GM23338 (cell line): Measurements from ENCODE around the gene WEE2. TPM values are rescaled to one million over a fixed set of nuclear protein-coding genes. Genes with fewer than 3 reads are reported as not detected.

ENCODE experiments used
- ATAC-seq: fragments of 200-7000 bp; cut with Tn5 transposase; 3 replicates; pipeline ENCODE4 v1.9.1; 2020
- DNase-seq: peaks from one replicate; pipeline ENCODE4 v3.0.0-alpha.2; 2015; ENCODE audit warnings: low spot score
- H2AFZ ChIP-seq: fragments of 200-600 bp; sonication (generic); 2 replicates; pipeline ENCODE4 v1.8.0; 2016; ENCODE audit warnings: antibody characterized with exemption, mild to moderate bottlenecking, moderate library complexity
- H3F3A ChIP-seq: fragments of 200-600 bp; sonication (generic); replicated peaks from 2 replicates; pipeline ENCODE4 v1.8.0; 2017; ENCODE audit warnings: antibody characterized with exemption, mixed run types, low read depth
- H3K27ac ChIP-seq: fragments of 200-600 bp; sonication (generic); 2 replicates; pipeline ENCODE4 v1.6.1; 2016; ENCODE audit warnings: low read depth
- H3K27me3 ChIP-seq: fragments of 200-600 bp; sonication (generic); 2 replicates; pipeline ENCODE4 v1.8.0; 2016; ENCODE audit warnings: mild to moderate bottlenecking, mixed run types, moderate library complexity; ENCODE audit not compliant: insufficient read depth
- H3K36me3 ChIP-seq: fragments of 200-600 bp; sonication (generic); 2 replicates; pipeline ENCODE4 v1.8.0; 2016; ENCODE audit warnings: mild to moderate bottlenecking; ENCODE audit not compliant: insufficient read depth
- H3K4me1 ChIP-seq: fragments of 200-600 bp; sonication (generic); 2 replicates; pipeline ENCODE4 v1.8.0; 2016; ENCODE audit warnings: mild to moderate bottlenecking, moderate library complexity; ENCODE audit not compliant: insufficient read depth
- H3K4me2 ChIP-seq: fragments of 200-600 bp; sonication (generic); 2 replicates; pipeline ENCODE4 v1.7.1; 2017; ENCODE audit warnings: mixed run types
- H3K4me3 ChIP-seq: fragments of 200-600 bp; sonication (generic); 2 replicates; pipeline ENCODE4 v1.6.1; 2016; ENCODE audit warnings: mixed run types
- H3K79me2 ChIP-seq: fragments of 200-600 bp; sonication (generic); replicated peaks from 2 replicates; pipeline ENCODE4 v1.8.0; 2017; ENCODE audit warnings: mild to moderate bottlenecking; ENCODE audit not compliant: insufficient read depth
- H3K9me2 ChIP-seq: fragments of 200-600 bp; sonication (generic); 2 replicates; pipeline ENCODE4 v1.8.0; 2017; ENCODE audit not compliant: insufficient read depth
- H4K20me1 ChIP-seq: fragments of 200-600 bp; sonication (generic); replicated peaks from 2 replicates; pipeline ENCODE4 v1.8.0; 2017; ENCODE audit warnings: mild to moderate bottlenecking; ENCODE audit not compliant: insufficient read depth
- H3K27ac Mint-ChIP-seq: 2 replicates; pipeline ENCODE4 v1.8.0; 2020; ENCODE audit warnings: inconsistent platforms, mild to moderate bottlenecking, moderate library complexity, mixed read lengths
- H3K27me3 Mint-ChIP-seq: 3 replicates; pipeline ENCODE4 v1.8.0; 2022; ENCODE audit warnings: low read depth, mild to moderate bottlenecking, moderate library complexity, mixed read lengths, inconsistent platforms; ENCODE audit not compliant: insufficient read depth, poor library complexity
- H3K36me3 Mint-ChIP-seq: 3 replicates; pipeline ENCODE4 v1.8.0; 2021; ENCODE audit warnings: low read depth, mild to moderate bottlenecking, inconsistent platforms, moderate library complexity, mixed read lengths
- H3K4me1 Mint-ChIP-seq: 3 replicates; pipeline ENCODE4 v1.8.0; 2020; ENCODE audit warnings: mild to moderate bottlenecking, inconsistent platforms, mixed read lengths
- H3K4me3 Mint-ChIP-seq: 3 replicates; pipeline ENCODE4 v1.8.0; 2021; ENCODE audit warnings: moderate library complexity, mild to moderate bottlenecking, inconsistent platforms, mixed read lengths
- H3K9me3 Mint-ChIP-seq: 3 replicates; pipeline ENCODE4 v1.8.0; 2020; ENCODE audit warnings: moderate library complexity, mild to moderate bottlenecking, inconsistent platforms, mixed read lengths
- CREB1 ChIP-seq: fragments of 250-450 bp; sonication (Bioruptor Pico); IDR thresholded peaks from 2 replicates; pipeline ENCODE4 v1.5.0; 2020; ENCODE audit warnings: low read depth, mild to moderate bottlenecking, moderate library complexity
- CTCF ChIP-seq, 2 experiments: fragments of 200-600 bp in 1 of 2; sonication (generic) in 1 of 2; conservative IDR thresholded peaks; 2 replicates each; pipeline versions ENCODE4 v1.5.1 to v1.6.1; 2016 to 2017; ENCODE audit warnings: antibody characterized with exemption in 2 of 2, low read depth in 2 of 2, mild to moderate bottlenecking in 2 of 2, moderate library complexity in 1 of 2
- ETS1 ChIP-seq: IDR thresholded peaks from 2 replicates; pipeline ENCODE4 v1.6.1; 2016; ENCODE audit warnings: antibody characterized with exemption
- EZH2 ChIP-seq: fragments of 200-600 bp; sonication (generic); IDR thresholded peaks from one replicate; pipeline ENCODE4 v1.8.0; 2017; ENCODE audit warnings: antibody characterized with exemption, mild to moderate bottlenecking, low read depth; ENCODE audit not compliant: unreplicated experiment
- EZH2phosphoT487 ChIP-seq: fragments of 200-600 bp; sonication (generic); IDR thresholded peaks from one replicate; pipeline ENCODE4 v1.8.1; 2018; ENCODE audit warnings: antibody characterized with exemption; ENCODE audit not compliant: unreplicated experiment
- JUNB ChIP-seq: IDR thresholded peaks from one replicate; pipeline ENCODE4 v1.6.1; 2016; ENCODE audit warnings: antibody characterized with exemption; ENCODE audit not compliant: unreplicated experiment
- NANOG ChIP-seq: IDR thresholded peaks from 2 replicates; pipeline ENCODE4 v1.6.1; 2016; ENCODE audit warnings: antibody characterized with exemption, borderline replicate concordance
- POLR2AphosphoS5 ChIP-seq: IDR thresholded peaks from 2 replicates; pipeline ENCODE4 v1.6.1; 2016; ENCODE audit warnings: antibody characterized with exemption, low read depth
- REST ChIP-seq: IDR thresholded peaks from one replicate; pipeline ENCODE4 v1.6.1; 2018; ENCODE audit warnings: antibody characterized with exemption; ENCODE audit not compliant: unreplicated experiment
- STAT1 ChIP-seq: IDR thresholded peaks from one replicate; pipeline ENCODE4 v1.6.1; 2016; ENCODE audit warnings: antibody characterized with exemption; ENCODE audit not compliant: unreplicated experiment
- ZNF114 ChIP-seq: fragments of 250-450 bp; sonication (Bioruptor Pico); IDR thresholded peaks from 2 replicates; pipeline ENCODE4 v1.5.0; 2020; ENCODE audit warnings: mild to moderate bottlenecking, moderate library complexity
- ZNF331 ChIP-seq: fragments of 250-450 bp; sonication (Bioruptor Pico); IDR thresholded peaks from 2 replicates; pipeline ENCODE4 v1.5.0; 2020; ENCODE audit warnings: low read depth, mild to moderate bottlenecking, moderate library complexity
- ZNF462 ChIP-seq: fragments of 250-450 bp; sonication (Bioruptor Pico); IDR thresholded peaks from 2 replicates; pipeline ENCODE4 v1.5.0; 2020; ENCODE audit warnings: mild to moderate bottlenecking, moderate library complexity
- polyA plus RNA-seq: library from polyadenylated mRNA; unstranded; fragments of >200 nt; fragmentation: Nextera tagmentation; extraction: Ambion mirVana; gene quantifications from 2 replicates; pipeline ENCODE4 v1.2.1, GENCODE V29; 2016
- total RNA-seq: library from RNA; depleted of rRNA; stranded (reverse); fragments of >200 nt; shearing (Covaris generic); gene quantifications from 2 replicates; pipeline ENCODE4 v1.2.3, GENCODE V29; 2014

The WEE2 gene
- total and polyA plus RNA-seq, 2 experiments from 2014 or later, result not detected

GRCh38 chr7:141702892-141703291 is 5.3 kb upstream of the WEE2 start:
- peaks cover 42% of the 10 kb centered on the region for H3K4me1 Mint-ChIP-seq

More at GRCh38 chr7:141702892-141703291, 5.3 kb upstream of the WEE2 start:
- Histone ChIP-seq H3K36me3 (no peaks in the 10 kb centered on the region), H3K27ac (no peak overlapping the region), H3K79me2 (peaks cover 29% of the 10 kb centered on the region), H3K4me3 (peak overlapping the region; percentile 75; the same call in 1 of the 2 replicates), H2AFZ (no peak overlapping the region), H3K4me1 (peaks cover 32% of the 10 kb centered on the region), H3K27me3 (peaks cover 19% of the 10 kb centered on the region), H3K9me2 (no peaks in the 10 kb centered on the region), H3K4me2 (no peak overlapping the region; the same call in 1 of the 2 replicates), H4K20me1 (no peaks in the 10 kb centered on the region; the same call in 1 of the 2 replicates), H3F3A (peaks cover 3% of the 10 kb centered on the region; the same call in 1 of the 2 replicates)
- no peak for TF ChIP-seq POLR2AphosphoS5
- no peak for TF ChIP-seq REST
- TF ChIP-seq ZNF462 (CRISPR knock-in tag), result no peak
- no peak for TF ChIP-seq EZH2
- TF ChIP-seq CTCF (conservative IDR thresholded peaks at IDR 0.05; ENCODE audit: low read depth in 2 of 2), result no peak
- no peak for TF ChIP-seq ETS1
- no peak for TF ChIP-seq JUNB
- no peak for TF ChIP-seq CREB1
- no peak for TF ChIP-seq ZNF114 (CRISPR knock-in tag)
- TF ChIP-seq NANOG, result no peak
- TF ChIP-seq STAT1, result no peak
- TF ChIP-seq ZNF331 (CRISPR knock-in tag), result no peak
- TF ChIP-seq EZH2phosphoT487, result no peak
- Mint-ChIP-seq H3K27ac (no peak overlapping the region), H3K36me3 (no peaks in the 10 kb centered on the region), H3K9me3 (no peaks in the 10 kb centered on the region), H3K4me3 (peak overlapping the region; percentile 71), H3K27me3 (peaks cover 9% of the 10 kb centered on the region)
- ATAC-seq (no peak), DNase-seq (no peak)
